Glomerular visceral epithelial cell (primary cell): ENCODE data around the gene TNRC6C.
"Not testable (repeated sequence)": the region's sequence is repeated elsewhere in the genome, so short reads cannot be mapped to it uniquely, and the experiment has no call there.

Experiments
- DNase-seq: peaks from one replicate; pipeline ENCODE4 v3.0.0-alpha.2; 2016; ENCODE audit errors: extremely low spot score

The TNRC6C gene

GRCh38 chr17:77929871-77930436 lies 28.5 kb upstream of the TNRC6C start:
- DNase-seq: no peak

- no peak for DNase-seq
Measured at GRCh38 chr17:77930780-77931768, 27.4 kb upstream of the TNRC6C start.

GRCh38 chr17:77933777-77934398 lies 24.6 kb upstream of the TNRC6C start:
- DNase-seq: no peak

- DNase-seq: no peak
Measured at GRCh38 chr17:77935121-77935571, 23.4 kb upstream of the TNRC6C start.

- not testable (repeated sequence) for DNase-seq
Measured at GRCh38 chr17:77935744-77936143, 22.8 kb upstream of the TNRC6C start.

GRCh38 chr17:77936881-77937280 lies 21.6 kb upstream of the TNRC6C start:
- no peak for DNase-seq

- DNase-seq: no peak
Measured at GRCh38 chr17:77941004-77941403, 17.5 kb upstream of the TNRC6C start.

- no peak for DNase-seq
Measured at GRCh38 chr17:77942112-77942988, 16.2 kb upstream of the TNRC6C start.

- DNase-seq: no peak
Measured at GRCh38 chr17:77943971-77944370, 14.5 kb upstream of the TNRC6C start.

GRCh38 chr17:77944390-77945222 lies 13.9 kb upstream of the TNRC6C start:
- no peak for DNase-seq

GRCh38 chr17:77946900-77947645 lies 11.4 kb upstream of the TNRC6C start:
- no peak for DNase-seq

- peak; percentile 37 for DNase-seq
Measured at GRCh38 chr17:77948690-77949114, 9.8 kb upstream of the TNRC6C start.

GRCh38 chr17:77951123-77951522 lies 7.4 kb upstream of the TNRC6C start:
- no peak for DNase-seq

GRCh38 chr17:77952368-77952767 lies 6.1 kb upstream of the TNRC6C start:
- no peak for DNase-seq

- peak; percentile 10 for DNase-seq
Measured at GRCh38 chr17:77957235-77957856, 1.2 kb upstream of the TNRC6C start.

GRCh38 chr17:77958716-77959125 lies 218 bp downstream of the TNRC6C start:
- DNase-seq: no peak

GRCh38 chr17:77959126-77959925 lies 823 bp downstream of the TNRC6C start:
- peak; percentile 16 for DNase-seq

GRCh38 chr17:77959926-77960521 lies 1.5 kb downstream of the TNRC6C start:
- peak; percentile 7 for DNase-seq
